H1 (cell line): ENCODE data around the gene MYO15B. TPM values are rescaled to one million over a fixed set of nuclear protein-coding genes. Genes with fewer than 3 reads are reported as not detected.

Experiments
- CTCF ChIA-PET: fragments of 300-600 bp; sonication (Branson Sonifier 250); formaldehyde crosslinking; loops from one replicate; lab custom pipeline; 2021; ENCODE audit not compliant: partially characterized antibody; lab: Charles Lee
- POLR2A ChIA-PET: fragments of 300-600 bp; sonication (Branson Sonifier 250); formaldehyde crosslinking; loops from one replicate; lab custom pipeline; 2021; ENCODE audit warnings: inconsistent platforms; ENCODE audit not compliant: partially characterized antibody; lab: Charles Lee
- DNase-seq, 2 experiments: peaks; one replicate each; pipeline versions ENCODE4 v3.0.0 to v3.0.0-alpha.2; 2010 to 2022; ENCODE audit warnings: low spot score in 2 of 2, low read depth in 1 of 2, mixed read lengths in 1 of 2
- FAIRE-seq: peaks from 2 replicates; lab custom pipeline; 2011; peaks lifted over from hg19 to GRCh38; lab: Jason Lieb, UNC
- H2AFZ ChIP-seq: 2 replicates; pipeline ENCODE4 v1.8.1; 2012; ENCODE audit warnings: low read length, inconsistent platforms
- H2AK5ac ChIP-seq: 2 replicates; pipeline ENCODE4 v1.6.1; 2013; ENCODE audit warnings: low read depth, low read length
- H2BK120ac ChIP-seq: replicated peaks from 2 replicates; pipeline ENCODE3; 2013; ENCODE audit warnings: low read depth, low read length, inconsistent platforms
- H2BK12ac ChIP-seq: 2 replicates; pipeline ENCODE4 v1.6.1; 2013; ENCODE audit warnings: low read depth, low read length
- H2BK15ac ChIP-seq: 2 replicates; pipeline ENCODE4 v1.6.1; 2013; ENCODE audit warnings: low read length
- H2BK20ac ChIP-seq: 2 replicates; pipeline ENCODE4 v1.6.1; 2013; ENCODE audit warnings: low read length
- H2BK5ac ChIP-seq: 2 replicates; pipeline ENCODE4 v1.6.1; 2013; ENCODE audit warnings: low read depth, low read length
- H3K14ac ChIP-seq: 2 replicates; pipeline ENCODE4 v1.6.1; 2013; ENCODE audit warnings: inconsistent platforms; ENCODE audit not compliant: insufficient read length
- H3K18ac ChIP-seq: 2 replicates; pipeline ENCODE4 v1.6.1; 2013; ENCODE audit warnings: low read length; ENCODE audit errors: extremely low read depth
- H3K23ac ChIP-seq: 2 replicates; pipeline ENCODE4 v1.6.1; 2013; ENCODE audit warnings: inconsistent platforms; ENCODE audit not compliant: insufficient read length
- H3K23me2 ChIP-seq: 2 replicates; pipeline ENCODE4 v1.6.1; 2013; ENCODE audit warnings: low read depth, low read length
- H3K27ac ChIP-seq: 2 replicates; pipeline ENCODE4 v1.6.1; 2011; ENCODE audit warnings: low read depth, low read length, inconsistent platforms
- H3K27me3 ChIP-seq, 4 experiments: replicated peaks in 1 of 4; 1 replicate in 1 of 4; 2 replicates in 3 of 4; pipeline versions ENCODE4 v1.6.1 to v1.8.1; 2011 to 2013; ENCODE audit warnings: low read length in 3 of 4, mild to moderate bottlenecking in 3 of 4, inconsistent platforms in 2 of 4, mixed read lengths in 2 of 4, moderate library complexity in 1 of 4; ENCODE audit not compliant: control insufficient read depth in 3 of 4, insufficient read depth in 3 of 4; ENCODE audit errors: extremely low read depth in 1 of 4
- H3K36me3 ChIP-seq, 4 experiments: 2 replicates each; pipeline versions ENCODE4 v1.6.1 to v1.8.1; 2011 to 2013; ENCODE audit warnings: mild to moderate bottlenecking in 4 of 4, low read length in 3 of 4, moderate library complexity in 2 of 4, control low read depth in 1 of 4, inconsistent platforms in 1 of 4; ENCODE audit not compliant: insufficient read depth in 4 of 4, control insufficient read depth in 2 of 4
- H3K4ac ChIP-seq: replicated peaks from 2 replicates; pipeline ENCODE3; 2013; ENCODE audit warnings: low read length, low read depth, mixed read lengths, inconsistent platforms; ENCODE audit not compliant: insufficient read length
- H3K4me1 ChIP-seq, 4 experiments: replicated peaks in 1 of 4; 1 replicate in 1 of 4; 2 replicates in 3 of 4; pipeline versions ENCODE4 v1.6.1 to v1.8.1; 2011 to 2013; ENCODE audit warnings: low read length in 3 of 4, inconsistent platforms in 2 of 4, mixed read lengths in 1 of 4; ENCODE audit not compliant: insufficient read depth in 4 of 4, control insufficient read depth in 3 of 4
- H3K4me2 ChIP-seq, 2 experiments: 2 replicates each; pipeline versions ENCODE4 v1.6.1 to v1.8.1; 2011 to 2013; ENCODE audit warnings: low read depth in 2 of 2, low read length in 2 of 2, control low read depth in 1 of 2, inconsistent platforms in 1 of 2, mild to moderate bottlenecking in 1 of 2; ENCODE audit not compliant: insufficient read depth in 1 of 2
- H3K4me3 ChIP-seq, 4 experiments: fragments of 200-600, 300-600 bp in 1 of 4; sonication (generic), shearing (Covaris generic), sonication (Bioruptor Twin) in 1 of 4; 2 replicates each; pipeline versions ENCODE4 v1.5.1 to v1.8.1; 2011 to 2016; ENCODE audit warnings: low read length in 4 of 4, low read depth in 3 of 4, control low read depth in 2 of 4, inconsistent platforms in 2 of 4, mild to moderate bottlenecking in 2 of 4, mixed read lengths in 1 of 4, moderate library complexity in 1 of 4; ENCODE audit not compliant: insufficient read depth in 2 of 4; ENCODE audit errors: extremely low read depth in 1 of 4
- H3K56ac ChIP-seq: replicated peaks from 2 replicates; pipeline ENCODE3; 2013; ENCODE audit warnings: low read depth, mild to moderate bottlenecking, mixed read lengths, low read length, inconsistent platforms; ENCODE audit not compliant: insufficient read length
- H3K79me1 ChIP-seq: 2 replicates; pipeline ENCODE4 v1.6.1; 2013; ENCODE audit warnings: low read depth, low read length, control low read depth
- H3K79me2 ChIP-seq, 2 experiments: 2 replicates each; pipeline versions ENCODE4 v1.6.1 to v1.8.1; 2012 to 2013; ENCODE audit warnings: low read length in 2 of 2, mild to moderate bottlenecking in 2 of 2, inconsistent platforms in 1 of 2; ENCODE audit not compliant: insufficient read depth in 2 of 2, control insufficient read depth in 1 of 2
- H3K9ac ChIP-seq, 4 experiments: replicated peaks in 1 of 4; 1 replicate in 1 of 4; 2 replicates in 3 of 4; pipeline versions ENCODE4 v1.6.1 to v1.8.1; 2011 to 2013; ENCODE audit warnings: low read depth in 3 of 4, low read length in 3 of 4, control low read depth in 2 of 4, mild to moderate bottlenecking in 2 of 4, moderate library complexity in 2 of 4, inconsistent platforms in 1 of 4; ENCODE audit errors: extremely low read depth in 1 of 4
- H3K9me3 ChIP-seq, 2 experiments: 2 replicates each; pipeline versions ENCODE4 v1.6.1 to v1.8.1; 2012 to 2013; ENCODE audit warnings: mild to moderate bottlenecking in 2 of 2, moderate library complexity in 2 of 2, control low read depth in 1 of 2, inconsistent platforms in 1 of 2, low read depth in 1 of 2, low read length in 1 of 2, mixed read lengths in 1 of 2; ENCODE audit not compliant: insufficient read depth in 2 of 2
- H4K20me1 ChIP-seq, 2 experiments: replicated peaks in 1 of 2; 2 replicates each; pipeline versions ENCODE3 to v1.8.1; 2011 to 2013; ENCODE audit warnings: inconsistent platforms in 2 of 2, low read length in 2 of 2, mild to moderate bottlenecking in 1 of 2; ENCODE audit not compliant: insufficient read depth in 2 of 2, control insufficient read depth in 1 of 2
- H4K5ac ChIP-seq: 2 replicates; pipeline ENCODE4 v1.6.1; 2013; ENCODE audit warnings: low read length, low read depth, mixed read lengths, inconsistent platforms; ENCODE audit not compliant: insufficient read length
- H4K8ac ChIP-seq: 2 replicates; pipeline ENCODE4 v1.8.0; 2013; ENCODE audit warnings: mild to moderate bottlenecking, moderate library complexity, low read length, inconsistent platforms; ENCODE audit not compliant: insufficient read depth; ENCODE audit errors: extremely low read depth
- H4K91ac ChIP-seq: replicated peaks from 2 replicates; pipeline ENCODE3; 2013; ENCODE audit warnings: low read length, mixed read lengths, inconsistent platforms; ENCODE audit not compliant: insufficient read length
- BRCA1 ChIP-seq: IDR thresholded peaks from 2 replicates; pipeline ENCODE4 v1.6.1; 2012; ENCODE audit warnings: low read depth, low read length, improper control_type of control experiment
- GABPA ChIP-seq: IDR thresholded peaks from 2 replicates; pipeline ENCODE4 v1.6.1; 2011; ENCODE audit warnings: mild to moderate bottlenecking, low read length, moderate library complexity, borderline replicate concordance; ENCODE audit not compliant: insufficient read depth
- GTF2F1 ChIP-seq: IDR thresholded peaks from 2 replicates; pipeline ENCODE4 v1.6.1; 2012; ENCODE audit warnings: low read depth, low read length, improper control_type of control experiment, borderline replicate concordance
- HDAC2 ChIP-seq, 2 experiments: fragments of 300-600 bp in 1 of 2; sonication (generic) in 1 of 2; IDR thresholded peaks; 2 replicates each; pipeline ENCODE4 v1.6.1; 2011 to 2012; ENCODE audit warnings: low read depth in 2 of 2, low read length in 2 of 2, mild to moderate bottlenecking in 2 of 2, moderate library complexity in 2 of 2, borderline replicate concordance in 1 of 2, inconsistent platforms in 1 of 2
- JUN ChIP-seq: IDR thresholded peaks from 2 replicates; pipeline ENCODE4 v1.6.1; 2011; ENCODE audit warnings: low read depth, mild to moderate bottlenecking, improper control_type of control experiment, low read length
- MAFK ChIP-seq: IDR thresholded peaks from 2 replicates; pipeline ENCODE4 v1.6.1; 2012; ENCODE audit warnings: low read depth, mild to moderate bottlenecking, improper control_type of control experiment, low read length
- POLR2A ChIP-seq, 2 experiments: IDR thresholded peaks; 1 replicate in 1 of 2; 2 replicates in 1 of 2; pipeline ENCODE4 v1.6.1; 2011; ENCODE audit warnings: low read depth in 2 of 2, low read length in 2 of 2, mild to moderate bottlenecking in 2 of 2; ENCODE audit errors: control extremely low read depth in 1 of 2
- RFX5 ChIP-seq: IDR thresholded peaks from 2 replicates; pipeline ENCODE4 v1.6.1; 2011; ENCODE audit warnings: low read depth, low read length, improper control_type of control experiment, borderline replicate concordance
- SRF ChIP-seq: IDR thresholded peaks from 2 replicates; pipeline ENCODE4 v1.6.1; 2011; ENCODE audit warnings: mild to moderate bottlenecking, low read depth, low read length, moderate library complexity
- WGBS, 2 experiments: shearing (Covaris generic) in 1 of 2; methylation state at CpG; one replicate each; pipeline versions ENCODE4 v1.1.6 to v1.1.7; 2013 to 2015; ENCODE audit warnings: low lambda C conversion rate in 2 of 2, mixed read lengths in 2 of 2, inconsistent platforms in 1 of 2, low coverage in 1 of 2, missing lambda C conversion rate in 1 of 2; ENCODE audit not compliant: insufficient replicate concordance in 2 of 2, insufficient coverage in 1 of 2, insufficient read length in 1 of 2; ENCODE audit errors: extremely low coverage in 1 of 2, missing lambda C conversion rate in 1 of 2; 5-methylcytosine and 5-hydroxymethylcytosine counted together
- polyA plus RNA-seq, 7 experiments: library from polyadenylated mRNA; depleted of rRNA in 3 of 7; stranded (reverse) in 5 of 7; unstranded in 2 of 7; fragments of >200 nt in 5 of 7; fragments of 200-250 nt in 2 of 7; gene quantifications; 1 replicate in 5 of 7; 2 replicates in 1 of 7; 4 replicates in 1 of 7; pipeline versions ENCODE4 v1.2.1 to v1.2.3, GENCODE V29; 2011 to 2013; ENCODE audit warnings: missing spikeins in 2 of 7, mixed read lengths in 2 of 7
- total RNA-seq: library from RNA; stranded (reverse); fragmentation: NEBNext Ultra II Directional; extraction: Animal tissue kit (Norgen Biotek cat#: 25700); gene quantifications from 2 replicates; pipeline ENCODE4 v1.2.1, GENCODE V29; 2021

MYO15B gene
- total and polyA plus RNA-seq, 2 of the 8 experiments (the other 6 are each of a cell fraction or from before 2014, with no cell fraction given), result 7.1 to 11.2 TPM

DNA sequence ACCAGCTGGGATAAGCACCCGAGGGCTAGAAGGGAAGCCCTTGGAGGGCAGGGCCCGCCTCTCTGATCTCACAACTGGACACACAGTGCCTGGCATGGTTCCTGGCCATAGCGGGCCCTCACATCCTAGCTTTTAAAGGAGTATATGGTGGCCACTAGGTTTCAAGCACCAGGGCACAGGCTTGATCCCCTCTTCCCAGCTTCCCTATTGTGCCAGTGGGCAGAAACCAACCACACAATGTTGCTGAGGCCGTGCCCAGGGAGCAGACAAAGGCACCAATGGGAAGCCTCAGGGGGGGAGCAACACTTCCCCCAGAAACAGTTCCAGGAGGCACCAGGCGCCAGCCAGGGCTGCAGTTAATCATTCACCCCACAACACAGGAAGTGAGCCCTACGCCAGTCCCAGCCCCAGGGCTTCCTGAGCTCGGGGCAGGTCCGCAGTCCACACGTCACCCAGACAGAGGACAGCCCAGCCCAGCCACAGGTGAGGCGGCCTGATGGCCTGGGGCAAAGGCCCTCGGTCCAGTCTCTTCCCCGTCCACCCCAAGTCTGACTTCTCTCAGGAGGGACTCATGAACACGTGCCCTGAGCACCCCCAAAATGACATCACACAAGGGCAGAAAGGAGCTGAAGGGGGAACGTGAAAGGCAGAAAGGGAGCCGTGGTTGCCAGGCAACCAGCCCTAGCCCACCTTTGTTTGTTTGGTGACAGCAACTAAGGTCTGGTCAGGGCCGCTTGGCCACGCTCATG is 58.5 kb downstream of the MYO15B start:
- DNase-seq, result peak in 1 of 2 experiments; percentile 43
- POLR2A ChIA-PET, result interaction anchor here (0.9 to 1.9 kb wide), 8 partner anchors 8 to 112 kb away, joined by 3 to 7 read pairs (median 4); no protein-coding TSS in a partner anchor

More for the DNA sequence above, 58.5 kb downstream of the MYO15B start:
- H4K8ac ChIP-seq, result no peak overlapping the region
- H3K14ac ChIP-seq, result no peak overlapping the region
- no peaks in the 10 kb centered on the region for H4K20me1 ChIP-seq
- peak overlapping the region; percentile 17; the same call in 1 of the 2 replicates for H2BK12ac ChIP-seq
- H3K23me2 ChIP-seq, result no peaks in the 10 kb centered on the region
- 89% methylated on average over 16 of the region's 17 CpGs; no CpG with 5 or more reads in 1 of the 2 experiments for WGBS, 2 experiments
- no peaks in the 10 kb centered on the region; a peak in 1 of 4 replicates for H3K79me2 ChIP-seq
- 0 out of 2 replicates have a peak overlapping the region, but pooled peaks have one; percentile 61 for H2BK15ac ChIP-seq
- no peaks in the 10 kb centered on the region for H3K27me3 ChIP-seq
- no peak overlapping the region for H2BK120ac ChIP-seq
- no peak overlapping the region for H4K91ac ChIP-seq
- H2AK5ac ChIP-seq, result no peak overlapping the region
- peaks cover 5 to 16% (median 10%) of the 10 kb centered on the region in 4 experiments for H3K4me1 ChIP-seq
- H3K4me3 ChIP-seq, result no peak overlapping the region
- H2BK5ac ChIP-seq, result peak overlapping the region; percentile 54
- CTCF ChIA-PET, result interaction anchor here (1.1 to 59.2 kb wide), 4 partner anchors 2 to 119 kb away, joined by 3 to 2200 read pairs (median 1256); partner anchors contain the start of genes GALK1, RECQL5, SAP30BP and SMIM5
- no peak overlapping the region; a peak in 2 of 7 replicates for H3K9ac ChIP-seq
- H3K56ac ChIP-seq, result no peak overlapping the region
- no peak overlapping the region for H3K4me2 ChIP-seq
- H3K9me3 ChIP-seq, result no peaks in the 10 kb centered on the region
- H2AFZ ChIP-seq, result no peak overlapping the region
- H3K36me3 ChIP-seq, result peaks cover 6 to 20% (median 10%) of the 10 kb centered on the region in 4 experiments; a peak in 7 of 8 replicates
- TF ChIP-seq MAFK (no peak), HDAC2 (IDR thresholded peaks at IDR 0.05; ENCODE audit: borderline replicate concordance in 1 of 2, low read depth in 2 of 2, low read length in 2 of 2) (no peak), JUN (no peak), POLR2A (IDR thresholded peaks at IDR 0.05; ENCODE audit: control extremely low read depth in 1 of 2, low read depth in 2 of 2, low read length in 2 of 2) (no peak), GTF2F1 (no peak), RFX5 (no peak), SRF (no peak), BRCA1 (no peak), GABPA (no peak)
- H4K5ac ChIP-seq, result no peak overlapping the region
- no peak overlapping the region for H3K4ac ChIP-seq
- FAIRE-seq, result no peak
- H3K79me1 ChIP-seq, result no peaks in the 10 kb centered on the region; the same call in 1 of the 2 replicates
- H2BK20ac ChIP-seq, result no peak overlapping the region
- peak overlapping the region; percentile 30; the same call in 1 of the 2 replicates for H3K27ac ChIP-seq
- H3K23ac ChIP-seq, result no peak overlapping the region
- no peak overlapping the region for H3K18ac ChIP-seq
